GM23338 (cell line): ENCODE data around the gene SPP2. TPM values are rescaled to one million over a fixed set of nuclear protein-coding genes. Genes with fewer than 3 reads are reported as not detected.

Source experiments
- ATAC-seq: fragments of 200-7000 bp; cut with Tn5 transposase; 3 replicates; pipeline ENCODE4 v1.9.1; 2020
- DNase-seq: peaks from one replicate; pipeline ENCODE4 v3.0.0-alpha.2; 2015; ENCODE audit warnings: low spot score
- H2AFZ ChIP-seq: fragments of 200-600 bp; sonication (generic); 2 replicates; pipeline ENCODE4 v1.8.0; 2016; ENCODE audit warnings: antibody characterized with exemption, mild to moderate bottlenecking, moderate library complexity
- H3F3A ChIP-seq: fragments of 200-600 bp; sonication (generic); replicated peaks from 2 replicates; pipeline ENCODE4 v1.8.0; 2017; ENCODE audit warnings: antibody characterized with exemption, mixed run types, low read depth
- H3K27ac ChIP-seq: fragments of 200-600 bp; sonication (generic); 2 replicates; pipeline ENCODE4 v1.6.1; 2016; ENCODE audit warnings: low read depth
- H3K27me3 ChIP-seq: fragments of 200-600 bp; sonication (generic); 2 replicates; pipeline ENCODE4 v1.8.0; 2016; ENCODE audit warnings: mild to moderate bottlenecking, mixed run types, moderate library complexity; ENCODE audit not compliant: insufficient read depth
- H3K36me3 ChIP-seq: fragments of 200-600 bp; sonication (generic); 2 replicates; pipeline ENCODE4 v1.8.0; 2016; ENCODE audit warnings: mild to moderate bottlenecking; ENCODE audit not compliant: insufficient read depth
- H3K4me1 ChIP-seq: fragments of 200-600 bp; sonication (generic); 2 replicates; pipeline ENCODE4 v1.8.0; 2016; ENCODE audit warnings: mild to moderate bottlenecking, moderate library complexity; ENCODE audit not compliant: insufficient read depth
- H3K4me2 ChIP-seq: fragments of 200-600 bp; sonication (generic); 2 replicates; pipeline ENCODE4 v1.7.1; 2017; ENCODE audit warnings: mixed run types
- H3K4me3 ChIP-seq: fragments of 200-600 bp; sonication (generic); 2 replicates; pipeline ENCODE4 v1.6.1; 2016; ENCODE audit warnings: mixed run types
- H3K79me2 ChIP-seq: fragments of 200-600 bp; sonication (generic); replicated peaks from 2 replicates; pipeline ENCODE4 v1.8.0; 2017; ENCODE audit warnings: mild to moderate bottlenecking; ENCODE audit not compliant: insufficient read depth
- H3K9me2 ChIP-seq: fragments of 200-600 bp; sonication (generic); 2 replicates; pipeline ENCODE4 v1.8.0; 2017; ENCODE audit not compliant: insufficient read depth
- H4K20me1 ChIP-seq: fragments of 200-600 bp; sonication (generic); replicated peaks from 2 replicates; pipeline ENCODE4 v1.8.0; 2017; ENCODE audit warnings: mild to moderate bottlenecking; ENCODE audit not compliant: insufficient read depth
- H3K27ac Mint-ChIP-seq: 2 replicates; pipeline ENCODE4 v1.8.0; 2020; ENCODE audit warnings: inconsistent platforms, mild to moderate bottlenecking, moderate library complexity, mixed read lengths
- H3K27me3 Mint-ChIP-seq: 3 replicates; pipeline ENCODE4 v1.8.0; 2022; ENCODE audit warnings: low read depth, mild to moderate bottlenecking, moderate library complexity, mixed read lengths, inconsistent platforms; ENCODE audit not compliant: insufficient read depth, poor library complexity
- H3K36me3 Mint-ChIP-seq: 3 replicates; pipeline ENCODE4 v1.8.0; 2021; ENCODE audit warnings: low read depth, mild to moderate bottlenecking, inconsistent platforms, moderate library complexity, mixed read lengths
- H3K4me1 Mint-ChIP-seq: 3 replicates; pipeline ENCODE4 v1.8.0; 2020; ENCODE audit warnings: mild to moderate bottlenecking, inconsistent platforms, mixed read lengths
- H3K4me3 Mint-ChIP-seq: 3 replicates; pipeline ENCODE4 v1.8.0; 2021; ENCODE audit warnings: moderate library complexity, mild to moderate bottlenecking, inconsistent platforms, mixed read lengths
- H3K9me3 Mint-ChIP-seq: 3 replicates; pipeline ENCODE4 v1.8.0; 2020; ENCODE audit warnings: moderate library complexity, mild to moderate bottlenecking, inconsistent platforms, mixed read lengths
- CREB1 ChIP-seq: fragments of 250-450 bp; sonication (Bioruptor Pico); IDR thresholded peaks from 2 replicates; pipeline ENCODE4 v1.5.0; 2020; ENCODE audit warnings: low read depth, mild to moderate bottlenecking, moderate library complexity
- ETS1 ChIP-seq: IDR thresholded peaks from 2 replicates; pipeline ENCODE4 v1.6.1; 2016; ENCODE audit warnings: antibody characterized with exemption
- EZH2 ChIP-seq: fragments of 200-600 bp; sonication (generic); IDR thresholded peaks from one replicate; pipeline ENCODE4 v1.8.0; 2017; ENCODE audit warnings: antibody characterized with exemption, mild to moderate bottlenecking, low read depth; ENCODE audit not compliant: unreplicated experiment
- EZH2phosphoT487 ChIP-seq: fragments of 200-600 bp; sonication (generic); IDR thresholded peaks from one replicate; pipeline ENCODE4 v1.8.1; 2018; ENCODE audit warnings: antibody characterized with exemption; ENCODE audit not compliant: unreplicated experiment
- JUNB ChIP-seq: IDR thresholded peaks from one replicate; pipeline ENCODE4 v1.6.1; 2016; ENCODE audit warnings: antibody characterized with exemption; ENCODE audit not compliant: unreplicated experiment
- NANOG ChIP-seq: IDR thresholded peaks from 2 replicates; pipeline ENCODE4 v1.6.1; 2016; ENCODE audit warnings: antibody characterized with exemption, borderline replicate concordance
- POLR2AphosphoS5 ChIP-seq: IDR thresholded peaks from 2 replicates; pipeline ENCODE4 v1.6.1; 2016; ENCODE audit warnings: antibody characterized with exemption, low read depth
- STAT1 ChIP-seq: IDR thresholded peaks from one replicate; pipeline ENCODE4 v1.6.1; 2016; ENCODE audit warnings: antibody characterized with exemption; ENCODE audit not compliant: unreplicated experiment
- ZNF114 ChIP-seq: fragments of 250-450 bp; sonication (Bioruptor Pico); IDR thresholded peaks from 2 replicates; pipeline ENCODE4 v1.5.0; 2020; ENCODE audit warnings: mild to moderate bottlenecking, moderate library complexity
- ZNF331 ChIP-seq: fragments of 250-450 bp; sonication (Bioruptor Pico); IDR thresholded peaks from 2 replicates; pipeline ENCODE4 v1.5.0; 2020; ENCODE audit warnings: low read depth, mild to moderate bottlenecking, moderate library complexity
- polyA plus RNA-seq: library from polyadenylated mRNA; unstranded; fragments of >200 nt; fragmentation: Nextera tagmentation; extraction: Ambion mirVana; gene quantifications from 2 replicates; pipeline ENCODE4 v1.2.1, GENCODE V29; 2016
- total RNA-seq: library from RNA; depleted of rRNA; stranded (reverse); fragments of >200 nt; shearing (Covaris generic); gene quantifications from 2 replicates; pipeline ENCODE4 v1.2.3, GENCODE V29; 2014
- TF ChIP-seq, protein P1 (sequence below): IDR thresholded peaks from one replicate; pipeline ENCODE4 v1.6.1; 2018; ENCODE audit warnings: antibody characterized with exemption; ENCODE audit not compliant: unreplicated experiment
- TF ChIP-seq, protein P2 (sequence below): fragments of 250-450 bp; sonication (Bioruptor Pico); IDR thresholded peaks from 2 replicates; pipeline ENCODE4 v1.5.0; 2020; ENCODE audit warnings: mild to moderate bottlenecking, moderate library complexity
- TF ChIP-seq, protein P3 (sequence below), 2 experiments: fragments of 200-600 bp in 1 of 2; sonication (generic) in 1 of 2; conservative IDR thresholded peaks; 2 replicates each; pipeline versions ENCODE4 v1.5.1 to v1.6.1; 2016 to 2017; ENCODE audit warnings: antibody characterized with exemption in 2 of 2, low read depth in 2 of 2, mild to moderate bottlenecking in 2 of 2, moderate library complexity in 1 of 2

Gene SPP2
- total and polyA plus RNA-seq, 2 experiments from 2014 or later = not detected

GRCh38 chr2:234083572-234084348, 33.3 kb downstream of the SPP2 start:
- Mint-ChIP-seq H3K36me3 (0 out of 3 replicates have a peak, but pooled peaks cover 3% of the 10 kb centered on the region), H3K27ac (no peak overlapping the region), H3K27me3 (peaks cover 4% of the 10 kb centered on the region), H3K9me3 (peaks cover 17% of the 10 kb centered on the region), H3K4me1 (no peaks in the 10 kb centered on the region; the same call in 2 of the 3 replicates), H3K4me3 (no peak overlapping the region)
- no peaks in the 10 kb centered on the region for H3K4me1 ChIP-seq
- H2AFZ ChIP-seq = no peak overlapping the region
- TF ChIP-seq ZNF114 = no peak
- TF ChIP-seq STAT1 = no peak
- TF ChIP-seq ZNF331 (CRISPR knock-in tag) = no peak
- TF ChIP-seq CREB1 = no peak
- TF ChIP-seq, protein P1, sequence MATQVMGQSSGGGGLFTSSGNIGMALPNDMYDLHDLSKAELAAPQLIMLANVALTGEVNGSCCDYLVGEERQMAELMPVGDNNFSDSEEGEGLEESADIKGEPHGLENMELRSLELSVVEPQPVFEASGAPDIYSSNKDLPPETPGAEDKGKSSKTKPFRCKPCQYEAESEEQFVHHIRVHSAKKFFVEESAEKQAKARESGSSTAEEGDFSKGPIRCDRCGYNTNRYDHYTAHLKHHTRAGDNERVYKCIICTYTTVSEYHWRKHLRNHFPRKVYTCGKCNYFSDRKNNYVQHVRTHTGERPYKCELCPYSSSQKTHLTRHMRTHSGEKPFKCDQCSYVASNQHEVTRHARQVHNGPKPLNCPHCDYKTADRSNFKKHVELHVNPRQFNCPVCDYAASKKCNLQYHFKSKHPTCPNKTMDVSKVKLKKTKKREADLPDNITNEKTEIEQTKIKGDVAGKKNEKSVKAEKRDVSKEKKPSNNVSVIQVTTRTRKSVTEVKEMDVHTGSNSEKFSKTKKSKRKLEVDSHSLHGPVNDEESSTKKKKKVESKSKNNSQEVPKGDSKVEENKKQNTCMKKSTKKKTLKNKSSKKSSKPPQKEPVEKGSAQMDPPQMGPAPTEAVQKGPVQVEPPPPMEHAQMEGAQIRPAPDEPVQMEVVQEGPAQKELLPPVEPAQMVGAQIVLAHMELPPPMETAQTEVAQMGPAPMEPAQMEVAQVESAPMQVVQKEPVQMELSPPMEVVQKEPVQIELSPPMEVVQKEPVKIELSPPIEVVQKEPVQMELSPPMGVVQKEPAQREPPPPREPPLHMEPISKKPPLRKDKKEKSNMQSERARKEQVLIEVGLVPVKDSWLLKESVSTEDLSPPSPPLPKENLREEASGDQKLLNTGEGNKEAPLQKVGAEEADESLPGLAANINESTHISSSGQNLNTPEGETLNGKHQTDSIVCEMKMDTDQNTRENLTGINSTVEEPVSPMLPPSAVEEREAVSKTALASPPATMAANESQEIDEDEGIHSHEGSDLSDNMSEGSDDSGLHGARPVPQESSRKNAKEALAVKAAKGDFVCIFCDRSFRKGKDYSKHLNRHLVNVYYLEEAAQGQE = no peak
- no peak for TF ChIP-seq EZH2
- TF ChIP-seq, protein P2, sequence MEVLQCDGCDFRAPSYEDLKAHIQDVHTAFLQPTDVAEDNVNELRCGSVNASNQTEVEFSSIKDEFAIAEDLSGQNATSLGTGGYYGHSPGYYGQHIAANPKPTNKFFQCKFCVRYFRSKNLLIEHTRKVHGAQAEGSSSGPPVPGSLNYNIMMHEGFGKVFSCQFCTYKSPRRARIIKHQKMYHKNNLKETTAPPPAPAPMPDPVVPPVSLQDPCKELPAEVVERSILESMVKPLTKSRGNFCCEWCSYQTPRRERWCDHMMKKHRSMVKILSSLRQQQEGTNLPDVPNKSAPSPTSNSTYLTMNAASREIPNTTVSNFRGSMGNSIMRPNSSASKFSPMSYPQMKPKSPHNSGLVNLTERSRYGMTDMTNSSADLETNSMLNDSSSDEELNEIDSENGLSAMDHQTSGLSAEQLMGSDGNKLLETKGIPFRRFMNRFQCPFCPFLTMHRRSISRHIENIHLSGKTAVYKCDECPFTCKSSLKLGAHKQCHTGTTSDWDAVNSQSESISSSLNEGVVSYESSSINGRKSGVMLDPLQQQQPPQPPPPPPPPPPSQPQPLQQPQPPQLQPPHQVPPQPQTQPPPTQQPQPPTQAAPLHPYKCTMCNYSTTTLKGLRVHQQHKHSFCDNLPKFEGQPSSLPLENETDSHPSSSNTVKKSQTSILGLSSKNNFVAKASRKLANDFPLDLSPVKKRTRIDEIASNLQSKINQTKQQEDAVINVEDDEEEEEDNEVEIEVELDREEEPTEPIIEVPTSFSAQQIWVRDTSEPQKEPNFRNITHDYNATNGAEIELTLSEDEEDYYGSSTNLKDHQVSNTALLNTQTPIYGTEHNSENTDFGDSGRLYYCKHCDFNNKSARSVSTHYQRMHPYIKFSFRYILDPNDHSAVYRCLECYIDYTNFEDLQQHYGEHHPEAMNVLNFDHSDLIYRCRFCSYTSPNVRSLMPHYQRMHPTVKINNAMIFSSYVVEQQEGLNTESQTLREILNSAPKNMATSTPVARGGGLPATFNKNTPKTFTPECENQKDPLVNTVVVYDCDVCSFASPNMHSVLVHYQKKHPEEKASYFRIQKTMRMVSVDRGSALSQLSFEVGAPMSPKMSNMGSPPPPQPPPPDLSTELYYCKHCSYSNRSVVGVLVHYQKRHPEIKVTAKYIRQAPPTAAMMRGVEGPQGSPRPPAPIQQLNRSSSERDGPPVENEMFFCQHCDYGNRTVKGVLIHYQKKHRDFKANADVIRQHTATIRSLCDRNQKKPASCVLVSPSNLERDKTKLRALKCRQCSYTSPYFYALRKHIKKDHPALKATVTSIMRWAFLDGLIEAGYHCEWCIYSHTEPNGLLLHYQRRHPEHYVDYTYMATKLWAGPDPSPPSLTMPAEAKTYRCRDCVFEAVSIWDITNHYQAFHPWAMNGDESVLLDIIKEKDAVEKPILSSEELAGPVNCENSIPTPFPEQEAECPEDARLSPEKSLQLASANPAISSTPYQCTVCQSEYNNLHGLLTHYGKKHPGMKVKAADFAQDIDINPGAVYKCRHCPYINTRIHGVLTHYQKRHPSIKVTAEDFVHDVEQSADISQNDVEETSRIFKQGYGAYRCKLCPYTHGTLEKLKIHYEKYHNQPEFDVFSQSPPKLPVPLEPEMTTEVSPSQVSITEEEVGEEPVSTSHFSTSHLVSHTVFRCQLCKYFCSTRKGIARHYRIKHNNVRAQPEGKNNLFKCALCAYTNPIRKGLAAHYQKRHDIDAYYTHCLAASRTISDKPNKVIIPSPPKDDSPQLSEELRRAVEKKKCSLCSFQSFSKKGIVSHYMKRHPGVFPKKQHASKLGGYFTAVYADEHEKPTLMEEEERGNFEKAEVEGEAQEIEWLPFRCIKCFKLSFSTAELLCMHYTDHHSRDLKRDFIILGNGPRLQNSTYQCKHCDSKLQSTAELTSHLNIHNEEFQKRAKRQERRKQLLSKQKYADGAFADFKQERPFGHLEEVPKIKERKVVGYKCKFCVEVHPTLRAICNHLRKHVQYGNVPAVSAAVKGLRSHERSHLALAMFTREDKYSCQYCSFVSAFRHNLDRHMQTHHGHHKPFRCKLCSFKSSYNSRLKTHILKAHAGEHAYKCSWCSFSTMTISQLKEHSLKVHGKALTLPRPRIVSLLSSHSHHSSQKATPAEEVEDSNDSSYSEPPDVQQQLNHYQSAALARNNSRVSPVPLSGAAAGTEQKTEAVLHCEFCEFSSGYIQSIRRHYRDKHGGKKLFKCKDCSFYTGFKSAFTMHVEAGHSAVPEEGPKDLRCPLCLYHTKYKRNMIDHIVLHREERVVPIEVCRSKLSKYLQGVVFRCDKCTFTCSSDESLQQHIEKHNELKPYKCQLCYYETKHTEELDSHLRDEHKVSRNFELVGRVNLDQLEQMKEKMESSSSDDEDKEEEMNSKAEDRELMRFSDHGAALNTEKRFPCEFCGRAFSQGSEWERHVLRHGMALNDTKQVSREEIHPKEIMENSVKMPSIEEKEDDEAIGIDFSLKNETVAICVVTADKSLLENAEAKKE (CRISPR knock-in tag) = no peak
- no peak for TF ChIP-seq POLR2AphosphoS5
- no peak for TF ChIP-seq NANOG
- TF ChIP-seq ETS1 = no peak
- no peak for TF ChIP-seq JUNB
- TF ChIP-seq, protein P3, sequence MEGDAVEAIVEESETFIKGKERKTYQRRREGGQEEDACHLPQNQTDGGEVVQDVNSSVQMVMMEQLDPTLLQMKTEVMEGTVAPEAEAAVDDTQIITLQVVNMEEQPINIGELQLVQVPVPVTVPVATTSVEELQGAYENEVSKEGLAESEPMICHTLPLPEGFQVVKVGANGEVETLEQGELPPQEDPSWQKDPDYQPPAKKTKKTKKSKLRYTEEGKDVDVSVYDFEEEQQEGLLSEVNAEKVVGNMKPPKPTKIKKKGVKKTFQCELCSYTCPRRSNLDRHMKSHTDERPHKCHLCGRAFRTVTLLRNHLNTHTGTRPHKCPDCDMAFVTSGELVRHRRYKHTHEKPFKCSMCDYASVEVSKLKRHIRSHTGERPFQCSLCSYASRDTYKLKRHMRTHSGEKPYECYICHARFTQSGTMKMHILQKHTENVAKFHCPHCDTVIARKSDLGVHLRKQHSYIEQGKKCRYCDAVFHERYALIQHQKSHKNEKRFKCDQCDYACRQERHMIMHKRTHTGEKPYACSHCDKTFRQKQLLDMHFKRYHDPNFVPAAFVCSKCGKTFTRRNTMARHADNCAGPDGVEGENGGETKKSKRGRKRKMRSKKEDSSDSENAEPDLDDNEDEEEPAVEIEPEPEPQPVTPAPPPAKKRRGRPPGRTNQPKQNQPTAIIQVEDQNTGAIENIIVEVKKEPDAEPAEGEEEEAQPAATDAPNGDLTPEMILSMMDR (conservative IDR thresholded peaks at IDR 0.05; ENCODE audit: low read depth in 2 of 2) = no peak
- TF ChIP-seq EZH2phosphoT487 = no peak
- H3K4me2 ChIP-seq = no peak overlapping the region
- 0 out of 2 replicates have a peak, but pooled peaks cover under 1% of the 10 kb centered on the region for H3K9me2 ChIP-seq
- H3F3A ChIP-seq = no peaks in the 10 kb centered on the region
- ATAC-seq (no peak), DNase-seq (no peak)
- no peaks in the 10 kb centered on the region for H3K79me2 ChIP-seq
- no peak overlapping the region for H3K4me3 ChIP-seq
- H3K27me3 ChIP-seq = no peaks in the 10 kb centered on the region
- H3K27ac ChIP-seq = no peak overlapping the region
- no peaks in the 10 kb centered on the region for H4K20me1 ChIP-seq
- H3K36me3 ChIP-seq = no peaks in the 10 kb centered on the region
